Choroid plexus epithelial cell (primary cell): ENCODE results near the gene ALPI.

ENCODE experiments used
- DNase-seq: peaks from one replicate; pipeline ENCODE4 v3.0.0-alpha.2; 2010; ENCODE audit warnings: low read depth
- H3K4me3 ChIP-seq: 2 replicates; pipeline ENCODE4 v1.5.1; 2011; ENCODE audit warnings: low read depth, mild to moderate bottlenecking, control low read depth, low read length, moderate library complexity
- CTCF ChIP-seq: conservative IDR thresholded peaks from 2 replicates; pipeline ENCODE4 v1.5.1; 2011; ENCODE audit warnings: low read depth, mild to moderate bottlenecking, control low read depth, inconsistent platforms, low read length, moderate library complexity

ALPI gene

GRCh38 chr2:232458051-232458660, 2.2 kb downstream of the ALPI start:
- TF ChIP-seq CTCF: no peak
- no peak for DNase-seq
- H3K4me3 ChIP-seq: no peak overlapping the region

DNA sequence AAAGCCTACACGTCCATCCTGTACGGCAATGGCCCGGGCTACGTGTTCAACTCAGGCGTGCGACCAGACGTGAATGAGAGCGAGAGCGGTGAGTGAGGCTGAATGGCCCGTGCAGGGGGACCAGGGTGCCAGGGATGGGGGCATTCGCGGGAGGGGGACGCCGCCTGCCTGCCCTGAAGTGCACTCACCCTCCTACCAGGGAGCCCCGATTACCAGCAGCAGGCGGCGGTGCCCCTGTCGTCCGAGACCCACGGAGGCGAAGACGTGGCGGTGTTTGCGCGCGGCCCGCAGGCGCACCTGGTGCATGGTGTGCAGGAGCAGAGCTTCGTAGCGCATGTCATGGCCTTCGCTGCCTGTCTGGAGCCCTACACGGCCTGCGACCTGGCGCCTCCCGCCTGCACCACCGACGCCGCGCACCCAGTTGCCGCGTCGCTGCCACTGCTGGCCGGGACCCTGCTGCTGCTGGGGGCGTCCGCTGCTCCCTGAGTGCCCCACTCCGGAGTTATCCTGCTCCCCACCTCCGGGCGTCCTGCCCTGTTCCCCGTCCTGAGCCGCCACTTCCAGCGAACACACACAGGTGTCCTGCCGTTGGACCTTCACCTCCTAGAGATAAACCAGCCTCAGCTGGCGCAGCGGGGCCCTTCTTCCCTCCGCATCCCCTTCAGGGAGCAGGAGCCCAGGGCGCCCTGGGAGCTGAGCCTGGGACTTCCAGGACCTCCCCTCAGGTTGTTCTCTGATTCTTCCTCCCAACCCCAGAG, 2.9 kb downstream of the ALPI start:
- TF ChIP-seq CTCF: no peak
- H3K4me3 ChIP-seq: no peak overlapping the region
- DNase-seq: no peak

DNA sequence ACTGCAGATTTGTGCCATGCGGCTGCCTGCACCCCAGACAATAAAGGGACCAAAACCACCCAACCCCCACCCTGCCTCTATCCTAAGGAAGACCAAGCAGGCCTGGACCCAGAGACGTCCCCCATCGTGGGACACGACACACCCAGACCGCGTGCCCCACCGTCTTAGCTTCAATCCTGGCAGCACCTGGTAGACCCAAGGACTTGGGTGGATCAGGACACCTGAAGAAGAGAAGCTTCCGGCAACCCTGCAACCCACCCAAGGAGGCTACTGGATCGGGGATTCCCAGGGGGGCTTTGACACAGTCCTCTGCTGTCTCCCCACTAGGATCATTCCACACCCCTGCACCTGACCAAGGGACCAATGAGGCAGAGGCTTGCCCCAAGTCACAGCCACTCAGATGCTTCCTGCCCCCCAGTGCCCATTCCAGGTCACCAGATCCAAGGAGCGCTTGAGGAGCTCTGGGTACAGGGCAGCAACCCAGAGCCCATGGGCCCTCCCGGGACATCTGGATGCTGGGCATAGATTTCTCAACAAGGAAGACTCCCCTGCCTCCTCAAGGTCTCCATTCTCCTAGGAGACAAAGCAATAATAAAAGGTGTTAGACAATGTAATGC, 3.6 kb downstream of the ALPI start:
- no peak overlapping the region for H3K4me3 ChIP-seq
- TF ChIP-seq CTCF: no peak
- no peak for DNase-seq

DNA sequence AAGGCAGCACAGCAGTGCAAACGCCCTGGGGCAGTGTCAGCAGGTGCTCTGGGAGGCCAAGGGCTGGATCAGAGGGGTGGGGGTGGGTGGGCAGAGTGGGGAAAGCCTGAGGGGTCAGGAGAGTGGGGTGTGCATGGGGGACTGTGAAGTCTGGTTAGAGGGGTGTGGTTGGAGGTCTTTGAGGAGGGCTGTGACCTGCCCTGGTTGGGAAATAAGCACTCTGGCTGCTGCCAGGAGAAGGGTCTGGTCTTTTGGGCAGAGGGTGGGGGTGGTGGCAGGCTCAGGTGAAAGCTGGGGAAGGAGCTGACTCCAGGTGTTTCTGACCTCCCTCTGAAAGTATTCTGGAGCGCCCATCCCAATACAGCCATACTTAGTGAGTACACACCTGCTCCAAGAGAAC, 4.2 kb downstream of the ALPI start:
- H3K4me3 ChIP-seq: no peak overlapping the region
- no peak for DNase-seq
- TF ChIP-seq CTCF: no peak

GRCh38 chr2:232463701-232464543, 8.0 kb downstream of the ALPI start:
- TF ChIP-seq CTCF: no peak
- no peak for DNase-seq
- H3K4me3 ChIP-seq: no peak overlapping the region

GRCh38 chr2:232464544-232464885, 8.6 kb downstream of the ALPI start:
- no peak for TF ChIP-seq CTCF
- no peak for DNase-seq
- H3K4me3 ChIP-seq: no peak overlapping the region
